Prostate gland (tissue), 2 donors: ENCODE results near the gene TREML1. TPM values are rescaled to one million over a fixed set of nuclear protein-coding genes. Genes with fewer than 3 reads are reported as not detected.

Source experiments
- DNase-seq: peaks from one replicate; pipeline ENCODE4 v3.0.0-alpha.2; 2019; ENCODE audit warnings: low spot score
- H3K27ac ChIP-seq, 2 donors: fragments of 200-600 bp; sonication (generic); 2 replicates each; pipeline ENCODE4 v1.5.1; 2017 to 2019
- H3K27me3 ChIP-seq: fragments of 200-600 bp; sonication (generic); replicated peaks from 2 replicates; pipeline ENCODE4 v1.5.1; 2019; ENCODE audit not compliant: insufficient read depth
- H3K36me3 ChIP-seq, 2 donors: fragments of 200-600 bp; sonication (generic); 1 replicate in 1 of 2; 2 replicates in 1 of 2; pipeline versions ENCODE4 v1.5.1 to v1.8.1; 2017 to 2019
- H3K4me1 ChIP-seq: fragments of 200-600 bp; sonication (generic); replicated peaks from 2 replicates; pipeline ENCODE4 v1.5.1; 2019
- H3K4me3 ChIP-seq, 2 donors: fragments of 200-600 bp; sonication (generic); 2 replicates each; pipeline ENCODE4 v1.5.1; 2017 to 2019
- H3K9me3 ChIP-seq: fragments of 200-600 bp; sonication (generic); 2 replicates; pipeline ENCODE4 v1.5.1; 2017
- CTCF ChIP-seq, 4 experiments: fragments of 200-600 bp in 2 of 4; fragments of 450-650 bp in 2 of 4; sonication (generic) in 2 of 4; IDR thresholded peaks; 1 replicate in 3 of 4; 2 replicates in 1 of 4; pipeline ENCODE4 v1.5.1; 2016 to 2019; ENCODE audit warnings: antibody characterized with exemption in 4 of 4, mild to moderate bottlenecking in 2 of 4, moderate library complexity in 2 of 4
- POLR2A ChIP-seq: fragments of 450-650 bp; IDR thresholded peaks from one replicate; pipeline ENCODE4 v1.6.1; 2016; ENCODE audit warnings: antibody characterized with exemption, mild to moderate bottlenecking
- POLR2AphosphoS5 ChIP-seq: sonication (generic); formaldehyde crosslinking; IDR thresholded peaks from one replicate; pipeline ENCODE4 v1.6.1; 2017; ENCODE audit warnings: antibody characterized with exemption
- WGBS: methylation state at CpG from one replicate; pipeline ENCODE4 v1.1.5; 2018; 5-methylcytosine and 5-hydroxymethylcytosine counted together
- intact Hi-C: fragments of 100-400 bp; cut with DNase I; formaldehyde crosslinking; loops from one replicate; pipeline ENCODE4 v1.14.2; 2022
- total RNA-seq, 2 donors: library from RNA; depleted of rRNA; stranded (reverse); fragments of >200 nt; gene quantifications; one replicate each; pipeline ENCODE4 v1.1.0, GENCODE V29; 2016

The TREML1 gene
- total RNA-seq, 2 donors from 2014 or later, result not detected

- H3K27me3 ChIP-seq, result no peaks in the 10 kb centered on the region
- no peak overlapping the region for H3K27ac ChIP-seq
- no peaks in the 10 kb centered on the region for H3K9me3 ChIP-seq
- intact Hi-C loops, result no loop called here
- H3K4me3 ChIP-seq, result no peak overlapping the region
- DNase-seq, result no peak
- no peaks in the 10 kb centered on the region for H3K4me1 ChIP-seq
- WGBS, result 82% methylated on average over 8 of the region's 8 CpGs
- no peaks in the 10 kb centered on the region for H3K36me3 ChIP-seq
- no peak for TF ChIP-seq POLR2A
- TF ChIP-seq POLR2AphosphoS5, result no peak
- TF ChIP-seq CTCF (IDR thresholded peaks at IDR 0.05), result no peak
Measured at GRCh38 chr6:41187924-41188886, 34.1 kb upstream of the TREML1 start.

GRCh38 chr6:41186031-41186562, 31.9 kb upstream of the TREML1 start:
- H3K27ac ChIP-seq, result no peak overlapping the region
- intact Hi-C loops, result no loop called here
- H3K4me1 ChIP-seq, result no peaks in the 10 kb centered on the region
- no peaks in the 10 kb centered on the region for H3K27me3 ChIP-seq
- H3K36me3 ChIP-seq, result no peaks in the 10 kb centered on the region
- no peak overlapping the region for H3K4me3 ChIP-seq
- DNase-seq, result no peak
- no peaks in the 10 kb centered on the region for H3K9me3 ChIP-seq
- WGBS, result 88% methylated on average over 10 of the region's 10 CpGs
- TF ChIP-seq CTCF (IDR thresholded peaks at IDR 0.05) (no peak), POLR2AphosphoS5 (no peak), POLR2A (no peak)

GRCh38 chr6:41184761-41185160, 30.6 kb upstream of the TREML1 start:
- TF ChIP-seq POLR2A, result no peak
- TF ChIP-seq CTCF (IDR thresholded peaks at IDR 0.05), result no peak
- TF ChIP-seq POLR2AphosphoS5, result no peak
- Histone ChIP-seq H3K4me1 (no peaks in the 10 kb centered on the region), H3K9me3 (no peaks in the 10 kb centered on the region), H3K27ac (no peak overlapping the region), H3K36me3 (no peaks in the 10 kb centered on the region), H3K4me3 (no peak overlapping the region), H3K27me3 (no peaks in the 10 kb centered on the region)
- intact Hi-C loops, result no loop called here
- no peak for DNase-seq
- WGBS, result 78% methylated on average over 7 of the region's 7 CpGs

- TF ChIP-seq POLR2AphosphoS5 (peak; percentile 19), POLR2A (no peak), CTCF (IDR thresholded peaks at IDR 0.05) (peak in 3 of 4 experiments; percentile 37 to 67 (median 55))
- Histone ChIP-seq H3K4me1 (no peaks in the 10 kb centered on the region), H3K4me3 (no peak overlapping the region), H3K27me3 (no peaks in the 10 kb centered on the region), H3K9me3 (no peaks in the 10 kb centered on the region), H3K27ac (no peak overlapping the region), H3K36me3 (no peaks in the 10 kb centered on the region)
- WGBS, result 71% methylated on average over 4 of the region's 4 CpGs
- peak; percentile 39 for DNase-seq
- intact Hi-C loops, result no loop called here
Measured at GRCh38 chr6:41182069-41183034, 28.2 kb upstream of the TREML1 start.
